Mesenchymal stem cell (in vitro differentiated cells and primary cell): ENCODE results near the gene PDE4B.

ENCODE experiments used
- DNase-seq: peaks from one replicate; pipeline ENCODE4 v3.0.0-alpha.2; 2013
- H2AFZ ChIP-seq: one replicate; pipeline ENCODE4 v1.6.1; 2013; ENCODE audit warnings: low read depth, mild to moderate bottlenecking, control low read depth, inconsistent platforms, low read length, moderate library complexity
- H2AK5ac ChIP-seq: 2 replicates; pipeline ENCODE4 v1.6.1; 2013; ENCODE audit warnings: low read length, moderate library complexity, mild to moderate bottlenecking, inconsistent platforms; ENCODE audit not compliant: severe bottlenecking
- H2BK120ac ChIP-seq: one replicate; pipeline ENCODE4 v1.6.1; 2013; ENCODE audit warnings: low read depth, mild to moderate bottlenecking, inconsistent platforms, low read length, moderate library complexity
- H2BK12ac ChIP-seq, 2 experiments: one replicate each; pipeline ENCODE4 v1.6.1; 2013; ENCODE audit warnings: inconsistent platforms in 2 of 2, low read length in 2 of 2, mild to moderate bottlenecking in 2 of 2, moderate library complexity in 2 of 2, control low read depth in 1 of 2
- H2BK15ac ChIP-seq: one replicate; pipeline ENCODE4 v1.6.1; 2013; ENCODE audit warnings: mild to moderate bottlenecking, low read depth, inconsistent platforms; ENCODE audit not compliant: poor library complexity, severe bottlenecking
- H2BK5ac ChIP-seq: 2 replicates; pipeline ENCODE4 v1.6.1; 2013; ENCODE audit warnings: low read depth, mild to moderate bottlenecking, low read length, control low read depth, inconsistent platforms; ENCODE audit not compliant: poor library complexity, severe bottlenecking
- H3K14ac ChIP-seq, 2 experiments: one replicate each; pipeline ENCODE4 v1.6.1; 2013; ENCODE audit warnings: inconsistent platforms in 2 of 2, low read length in 2 of 2, control low read depth in 1 of 2, mild to moderate bottlenecking in 1 of 2, moderate library complexity in 1 of 2
- H3K18ac ChIP-seq, 2 experiments: one replicate each; pipeline ENCODE4 v1.6.1; 2013; ENCODE audit warnings: inconsistent platforms in 2 of 2, low read length in 2 of 2, control low read depth in 1 of 2, low read depth in 1 of 2, mild to moderate bottlenecking in 1 of 2
- H3K23ac ChIP-seq, 2 experiments: one replicate each; pipeline ENCODE4 v1.6.1; 2013; ENCODE audit warnings: inconsistent platforms in 2 of 2, low read length in 2 of 2, mild to moderate bottlenecking in 2 of 2, moderate library complexity in 2 of 2, control low read depth in 1 of 2
- H3K27ac ChIP-seq: 2 replicates; pipeline ENCODE4 v1.5.1; 2013; ENCODE audit warnings: mild to moderate bottlenecking, moderate library complexity, low read length, control low read depth, inconsistent platforms; ENCODE audit not compliant: poor library complexity, severe bottlenecking
- H3K27me3 ChIP-seq, 2 experiments: 2 replicates each; pipeline versions ENCODE4 v1.6.1 to v1.7.0; 2013; ENCODE audit warnings: low read length in 2 of 2, mild to moderate bottlenecking in 2 of 2, moderate library complexity in 2 of 2, control low read depth in 1 of 2, inconsistent platforms in 1 of 2; ENCODE audit not compliant: control insufficient read depth in 1 of 2, insufficient read depth in 1 of 2
- H3K36me3 ChIP-seq, 2 experiments: 2 replicates each; pipeline versions ENCODE4 v1.6.1 to v1.7.0; 2013; ENCODE audit warnings: low read length in 2 of 2, control low read depth in 1 of 2, inconsistent platforms in 1 of 2, low read depth in 1 of 2, mild to moderate bottlenecking in 1 of 2; ENCODE audit not compliant: insufficient read depth in 2 of 2, control insufficient read depth in 1 of 2
- H3K4ac ChIP-seq, 2 experiments: one replicate each; pipeline ENCODE4 v1.6.1; 2013; ENCODE audit warnings: inconsistent platforms in 2 of 2, low read length in 2 of 2, mild to moderate bottlenecking in 2 of 2, moderate library complexity in 2 of 2, control low read depth in 1 of 2, low read depth in 1 of 2
- H3K4me1 ChIP-seq: 2 replicates; pipeline ENCODE4 v1.6.1; 2013; ENCODE audit warnings: low read depth, low read length, control low read depth; ENCODE audit not compliant: control insufficient read depth, insufficient read depth
- H3K4me2 ChIP-seq: 2 replicates; pipeline ENCODE4 v1.6.1; 2013; ENCODE audit warnings: low read length, mild to moderate bottlenecking, inconsistent platforms; ENCODE audit not compliant: poor library complexity, severe bottlenecking
- H3K4me3 ChIP-seq, 2 experiments: 2 replicates each; pipeline versions ENCODE4 v1.5.1 to v1.7.0; 2013; ENCODE audit warnings: low read length in 2 of 2, mild to moderate bottlenecking in 2 of 2, control low read depth in 1 of 2, low read depth in 1 of 2; ENCODE audit not compliant: insufficient read depth in 1 of 2
- H3K79me1 ChIP-seq: replicated peaks from 2 replicates; pipeline ENCODE4 v1.6.1; 2013; ENCODE audit warnings: mild to moderate bottlenecking, control low read depth, low read length, inconsistent platforms; ENCODE audit not compliant: poor library complexity, severe bottlenecking
- H3K9ac ChIP-seq: 2 replicates; pipeline ENCODE4 v1.7.0; 2013; ENCODE audit warnings: mild to moderate bottlenecking, low read length, moderate library complexity
- H3K9me3 ChIP-seq: 2 replicates; pipeline ENCODE4 v1.7.0; 2013; ENCODE audit warnings: mild to moderate bottlenecking, low read length; ENCODE audit not compliant: control insufficient read depth
- H4K8ac ChIP-seq: one replicate; pipeline ENCODE4 v1.6.1; 2013; ENCODE audit warnings: inconsistent platforms, mild to moderate bottlenecking, low read length, moderate library complexity
- H4K91ac ChIP-seq: one replicate; pipeline ENCODE4 v1.6.1; 2013; ENCODE audit warnings: mild to moderate bottlenecking, low read length, inconsistent platforms
- WGBS: methylation state at CpG from one replicate; pipeline ENCODE4 v1.1.7; 2013; ENCODE audit warnings: mixed read lengths; 5-methylcytosine and 5-hydroxymethylcytosine counted together

Gene PDE4B

DNA sequence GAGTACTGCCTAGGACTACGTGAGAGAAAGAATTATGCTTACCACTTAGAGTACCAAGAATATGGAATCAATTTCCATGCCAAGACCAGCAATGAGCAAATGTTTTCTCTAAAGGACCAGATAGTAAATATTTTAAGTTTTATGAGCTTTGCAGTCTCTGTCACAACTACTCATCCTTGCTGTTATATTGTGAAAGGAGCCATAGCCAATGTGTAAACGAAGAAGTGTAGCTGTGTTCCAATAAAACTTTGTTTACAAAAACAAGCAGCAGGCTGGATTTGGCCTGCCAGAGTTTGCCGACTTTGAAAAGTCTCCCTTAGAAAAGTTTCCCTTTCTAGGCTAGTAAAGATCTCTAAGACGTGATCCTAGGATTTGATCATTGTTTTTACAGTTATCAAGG, 128.8 kb downstream of the PDE4B start:
- Histone ChIP-seq H3K27me3 (no peaks in the 10 kb centered on the region), H3K14ac (no peak overlapping the region), H3K79me1 (no peaks in the 10 kb centered on the region), H3K4me1 (peaks cover 1% of the 10 kb centered on the region), H3K4me3 (no peak overlapping the region), H3K27ac (no peak overlapping the region), H3K4ac (no peak overlapping the region), H2BK5ac (no peak overlapping the region), H3K4me2 (no peak overlapping the region), H2AFZ (no peak overlapping the region), H4K8ac (no peak overlapping the region), H3K9me3 (peaks cover under 1% of the 10 kb centered on the region), H2BK15ac (no peak overlapping the region), H3K18ac (no peak overlapping the region), H2AK5ac (no peak overlapping the region), H3K36me3 (no peaks in the 10 kb centered on the region), H2BK120ac (no peak overlapping the region), H3K23ac (no peak overlapping the region), H4K91ac (no peak overlapping the region), H2BK12ac (no peak overlapping the region), H3K9ac (no peak overlapping the region)
- WGBS: 32% methylated on average over 2 of the region's 4 CpGs
- peak; percentile 1 for DNase-seq

DNA sequence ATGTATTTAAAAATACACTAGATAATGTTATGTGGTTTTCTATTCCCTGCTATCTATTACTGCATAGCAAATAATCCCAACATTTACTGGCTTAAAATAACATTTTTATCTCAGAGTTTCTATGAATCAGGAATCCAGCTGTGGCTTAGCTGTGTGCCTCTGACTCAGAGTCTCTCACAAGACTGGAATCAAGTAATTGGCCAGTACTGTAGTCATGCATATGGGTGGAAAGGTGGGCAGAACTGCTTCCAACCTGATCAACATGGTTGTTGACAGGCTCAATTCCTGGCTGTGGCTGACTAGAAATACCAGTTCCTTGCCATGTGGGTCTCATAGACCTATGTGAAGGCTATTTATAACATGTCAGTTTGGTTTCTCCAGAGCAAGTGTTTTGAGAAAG, 131.8 kb downstream of the PDE4B start:
- H2AK5ac ChIP-seq: no peak overlapping the region
- no peak overlapping the region for H3K4me3 ChIP-seq
- H2AFZ ChIP-seq: no peak overlapping the region

DNA sequence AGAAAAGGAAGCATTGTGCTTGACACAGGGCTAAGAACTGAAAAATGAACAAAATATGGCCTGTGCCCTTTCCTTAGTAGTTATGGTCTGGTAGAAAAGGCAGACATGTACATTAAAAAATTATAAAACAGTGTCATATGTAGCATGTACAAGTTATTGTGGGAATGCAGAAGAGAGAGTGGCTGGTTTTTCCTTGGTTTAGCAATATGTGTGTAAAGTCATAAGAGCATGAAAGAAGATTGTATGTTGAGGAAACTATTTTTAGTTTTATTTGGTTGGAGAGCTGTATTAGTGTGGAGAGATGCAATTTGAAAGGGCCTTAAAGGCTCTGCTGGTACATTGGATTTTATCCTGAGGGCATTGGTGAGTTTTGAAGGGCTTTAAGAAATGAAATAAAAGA, 145.8 kb downstream of the PDE4B start:
- no peak overlapping the region for H3K14ac ChIP-seq
- no peak overlapping the region for H3K23ac ChIP-seq
- no peak overlapping the region for H3K9ac ChIP-seq
- H4K8ac ChIP-seq: no peak overlapping the region
- no peak overlapping the region for H3K4ac ChIP-seq
- no peak overlapping the region for H2BK5ac ChIP-seq
- H2BK15ac ChIP-seq: no peak overlapping the region
- no peaks in the 10 kb centered on the region for H3K4me1 ChIP-seq
- H2AFZ ChIP-seq: no peak overlapping the region
- H2BK120ac ChIP-seq: no peak overlapping the region
- no peak overlapping the region for H3K27ac ChIP-seq
- H3K27me3 ChIP-seq: no peaks in the 10 kb centered on the region
- no peak overlapping the region for H3K4me2 ChIP-seq
- H2AK5ac ChIP-seq: no peak overlapping the region
- H4K91ac ChIP-seq: no peak overlapping the region
- H3K79me1 ChIP-seq: no peaks in the 10 kb centered on the region
- H3K4me3 ChIP-seq: no peak overlapping the region
- no peaks in the 10 kb centered on the region for H3K36me3 ChIP-seq
- DNase-seq: no peak
- peaks cover 6% of the 10 kb centered on the region for H3K9me3 ChIP-seq
- H3K18ac ChIP-seq: no peak overlapping the region
- H2BK12ac ChIP-seq: no peak overlapping the region

More for the DNA sequence above, 131.8 kb downstream of the PDE4B start:
- Histone ChIP-seq H2BK5ac (no peak overlapping the region), H4K8ac (no peak overlapping the region), H3K4me2 (no peak overlapping the region), H3K4ac (no peak overlapping the region), H3K27ac (no peak overlapping the region), H3K4me1 (peaks cover 1% of the 10 kb centered on the region), H3K23ac (no peak overlapping the region), H2BK120ac (no peak overlapping the region), H3K79me1 (no peaks in the 10 kb centered on the region), H3K27me3 (no peaks in the 10 kb centered on the region), H3K14ac (no peak overlapping the region), H3K9me3 (peaks cover 6% of the 10 kb centered on the region), H3K18ac (no peak overlapping the region), H2BK12ac (no peak overlapping the region), H3K36me3 (no peaks in the 10 kb centered on the region), H2BK15ac (no peak overlapping the region), H3K9ac (peak overlapping the region; percentile 3), H4K91ac (no peak overlapping the region)
- peak; percentile 21 for DNase-seq

DNA sequence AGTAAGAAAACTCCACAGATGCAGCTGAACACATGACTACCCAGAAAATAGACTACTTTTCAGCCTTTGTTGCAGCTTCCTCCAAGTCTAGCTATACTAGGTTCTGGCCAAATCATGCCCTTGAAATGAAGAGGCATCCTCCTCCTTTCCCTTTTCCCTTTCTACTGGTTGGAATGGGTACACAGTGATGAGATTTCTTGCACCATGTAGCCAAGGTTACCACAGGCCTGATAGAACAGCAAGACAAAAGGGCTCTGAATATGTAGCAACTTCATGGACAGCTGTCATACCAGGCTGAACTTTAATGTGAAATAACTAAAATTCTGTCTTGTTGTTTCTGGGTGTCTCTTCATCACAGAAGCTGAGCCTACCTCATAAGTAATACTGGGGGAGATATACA, 146.5 kb downstream of the PDE4B start:
- Histone ChIP-seq H2BK120ac (no peak overlapping the region), H3K9me3 (peaks cover 6% of the 10 kb centered on the region), H4K91ac (no peak overlapping the region), H2BK12ac (no peak overlapping the region), H3K9ac (no peak overlapping the region), H3K4me1 (no peaks in the 10 kb centered on the region), H2AK5ac (no peak overlapping the region), H2BK5ac (no peak overlapping the region), H4K8ac (no peak overlapping the region), H2BK15ac (no peak overlapping the region), H3K14ac (no peak overlapping the region), H3K23ac (no peak overlapping the region), H3K4ac (no peak overlapping the region), H3K4me2 (no peak overlapping the region), H3K4me3 (no peak overlapping the region), H2AFZ (no peak overlapping the region), H3K18ac (no peak overlapping the region), H3K79me1 (no peaks in the 10 kb centered on the region), H3K27ac (no peak overlapping the region), H3K36me3 (no peaks in the 10 kb centered on the region), H3K27me3 (no peaks in the 10 kb centered on the region)
- no peak for DNase-seq
